Right renal pelvis (tissue), 4 donors: Measurements from ENCODE around the gene BAD. TPM values are rescaled to one million over a fixed set of nuclear protein-coding genes. Genes with fewer than 3 reads are reported as not detected.

Experiments used
- DNase-seq, 4 donors: peaks; one replicate each; pipeline ENCODE4 v3.0.0-alpha.2; 2013; ENCODE audit warnings: low read depth in 4 of 4, low spot score in 3 of 4, missing footprints in 1 of 4
- polyA plus RNA-seq, 4 donors: library from polyadenylated mRNA; unstranded; fragments of 120-200 nt; gene quantifications; one replicate each; pipeline ENCODE4 v1.2.1, GENCODE V29; 2013; ENCODE audit not compliant: insufficient read length in 4 of 4

The BAD gene
- polyA plus RNA-seq, 4 donors, result 44.2 to 69.5 (median 49.2) TPM

GRCh38 chr11:64232967-64233315 lies 51.5 kb downstream of the BAD start:
- DNase-seq, result no peak

DNA sequence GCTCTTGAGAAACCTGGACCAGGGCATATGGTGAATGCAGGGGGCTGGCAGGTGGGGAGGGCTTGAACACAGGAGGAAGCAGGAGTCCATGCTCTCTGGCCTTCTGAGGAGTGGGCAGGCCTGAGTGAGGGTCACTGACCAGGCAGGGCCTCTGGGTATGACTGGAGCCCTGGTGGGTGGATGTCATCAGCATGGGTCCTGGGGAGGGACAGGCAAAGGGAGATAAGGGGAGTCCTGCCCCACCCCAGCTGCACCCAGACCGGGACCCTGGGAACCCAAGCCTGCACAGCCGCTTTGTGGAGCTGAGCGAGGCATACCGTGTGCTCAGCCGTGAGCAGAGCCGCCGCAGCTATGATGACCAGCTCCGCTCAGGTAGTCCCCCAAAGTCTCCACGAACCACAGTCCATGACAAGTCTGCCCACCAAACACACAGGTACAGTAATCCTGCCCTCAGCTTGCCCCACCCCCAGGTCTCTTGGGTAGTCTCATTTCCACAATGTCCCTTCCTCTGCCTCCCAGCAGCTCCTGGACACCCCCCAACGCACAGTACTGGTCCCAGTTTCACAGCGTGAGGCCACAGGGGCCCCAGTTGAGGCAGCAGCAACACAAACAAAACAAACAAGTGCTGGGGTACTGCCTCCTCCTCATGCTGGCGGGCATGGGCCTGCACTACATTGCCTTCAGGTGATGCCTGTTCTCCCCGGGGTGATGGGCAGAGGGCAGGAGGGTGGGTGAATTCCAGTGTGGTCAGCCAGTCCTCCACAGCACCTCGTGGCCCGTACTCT lies 52.1 kb downstream of the BAD start:
- DNase-seq, result no peak

GRCh38 chr11:64231546-64231945 lies 52.9 kb downstream of the BAD start:
- DNase-seq, result no peak

DNA sequence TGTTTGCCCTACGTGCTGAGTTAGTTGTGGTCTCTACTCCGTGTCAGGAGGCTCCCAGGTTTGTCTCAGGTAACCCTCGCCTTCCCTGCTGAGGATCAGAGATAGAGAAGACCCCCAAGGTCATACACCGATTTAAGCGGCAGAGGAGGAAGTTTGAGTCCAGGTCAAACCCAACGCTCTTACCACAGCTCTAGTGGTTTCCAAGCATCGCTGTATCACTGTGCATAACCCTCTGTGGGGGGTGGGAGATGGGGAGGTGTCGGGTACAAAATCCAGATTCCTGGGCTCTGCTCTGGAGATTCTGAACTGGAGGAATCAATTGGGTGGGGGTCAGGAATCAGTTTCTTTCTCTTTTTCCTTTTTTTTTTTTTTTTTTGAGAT lies 53.5 kb downstream of the BAD start:
- DNase-seq, result no peak

DNA sequence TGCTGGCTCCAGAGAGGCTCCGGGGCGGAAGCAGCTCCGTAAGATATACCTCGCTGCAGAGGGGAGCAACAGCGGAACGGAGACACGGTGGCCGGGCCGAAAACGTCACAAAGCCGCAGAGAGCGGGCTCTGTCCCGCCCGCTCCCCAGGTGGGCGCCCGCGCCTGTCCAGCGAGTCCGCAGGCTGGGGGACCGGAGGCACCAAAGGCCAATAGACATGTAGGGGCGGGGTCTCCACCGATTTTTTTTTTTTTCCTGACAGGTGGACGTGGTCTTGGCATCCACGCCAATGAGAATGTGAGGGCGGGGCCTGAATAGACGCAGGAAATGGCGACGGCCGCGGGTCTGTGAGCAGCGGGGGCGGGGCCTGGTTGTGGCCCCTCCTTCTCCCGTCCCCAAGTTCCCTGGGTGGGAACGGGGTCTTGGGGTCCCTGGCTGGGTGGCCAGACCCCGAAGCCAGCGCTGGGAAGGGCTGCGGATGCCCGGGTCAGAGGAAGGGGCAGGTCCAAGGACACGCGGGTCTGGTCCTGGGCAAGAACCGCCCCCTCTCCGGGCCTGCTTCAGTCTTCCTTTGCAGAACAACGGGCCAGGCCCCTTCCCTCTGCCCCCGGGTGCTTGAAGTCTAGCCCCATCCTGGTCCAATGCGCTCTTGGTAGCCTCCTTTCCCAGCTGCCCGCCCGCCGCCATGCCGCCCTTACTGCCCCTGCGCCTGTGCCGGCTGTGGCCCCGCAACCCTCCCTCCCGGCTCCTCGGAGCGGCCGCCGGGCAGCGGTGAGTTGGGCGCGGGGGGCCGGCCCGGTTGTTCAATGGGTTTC lies 54.1 kb downstream of the BAD start, which contains the start of gene DNAJC4:
Gene DNAJC4 (plus strand): TSS at position 378 of the 814 bp plus-strand sequence. CDS start 307 bp downstream, at position 685.
- peak; percentile 88 to 95 (median 93) for DNase-seq

DNA sequence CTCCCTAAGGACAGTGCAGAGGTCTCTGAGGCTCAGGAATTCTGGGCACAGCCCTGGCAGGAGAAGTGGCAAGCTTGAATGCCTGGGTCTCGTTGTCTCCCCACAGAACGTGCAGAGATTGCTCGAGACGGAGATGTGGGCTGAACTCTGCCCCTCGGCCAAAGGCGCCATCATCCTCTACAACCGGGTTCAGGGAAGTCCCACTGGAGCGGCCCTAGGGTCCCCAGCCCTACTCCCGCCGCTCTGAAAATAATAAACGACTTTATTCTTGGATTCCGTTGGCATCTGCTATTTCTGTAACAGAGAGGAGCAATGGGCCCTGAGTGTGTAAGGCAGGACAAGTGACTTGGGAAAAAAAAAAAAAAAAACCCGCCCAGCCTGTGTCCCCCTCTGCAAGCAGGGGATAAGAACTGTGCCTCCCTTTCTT lies 54.7 kb downstream of the BAD start:
- no peak for DNase-seq

DNA sequence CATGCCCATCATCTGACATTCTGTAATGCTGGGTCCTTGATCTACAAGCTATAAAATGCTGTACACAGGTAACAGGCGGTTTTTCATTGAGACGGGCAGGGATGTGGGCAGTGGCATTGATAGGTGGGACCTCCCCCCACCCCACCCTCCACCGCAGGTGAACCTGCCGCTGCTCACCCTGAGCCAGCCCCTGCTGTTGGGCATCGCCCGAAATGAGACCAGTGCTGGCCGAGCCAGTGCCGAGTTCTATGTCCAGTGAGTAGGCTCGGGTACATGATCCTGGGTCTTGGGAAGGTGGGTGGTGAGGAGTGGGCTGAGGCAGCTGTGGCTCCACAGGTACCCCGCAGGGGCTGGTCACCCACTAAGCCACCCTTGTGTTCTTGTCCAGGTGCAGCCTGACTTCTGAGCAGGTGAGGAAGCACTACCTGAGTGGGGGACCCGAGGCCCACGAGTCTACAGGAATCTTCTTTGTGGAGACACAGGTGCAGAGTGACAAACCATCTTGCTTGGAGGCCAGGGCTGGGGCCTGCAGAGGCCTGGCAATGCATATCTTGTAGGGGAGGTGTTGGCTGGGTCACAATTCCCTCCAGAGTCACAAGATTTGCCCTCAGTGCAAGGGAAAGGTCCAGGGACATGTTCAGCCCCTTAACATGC lies 55.2 kb downstream of the BAD start:
- DNase-seq, result no peak

DNA sequence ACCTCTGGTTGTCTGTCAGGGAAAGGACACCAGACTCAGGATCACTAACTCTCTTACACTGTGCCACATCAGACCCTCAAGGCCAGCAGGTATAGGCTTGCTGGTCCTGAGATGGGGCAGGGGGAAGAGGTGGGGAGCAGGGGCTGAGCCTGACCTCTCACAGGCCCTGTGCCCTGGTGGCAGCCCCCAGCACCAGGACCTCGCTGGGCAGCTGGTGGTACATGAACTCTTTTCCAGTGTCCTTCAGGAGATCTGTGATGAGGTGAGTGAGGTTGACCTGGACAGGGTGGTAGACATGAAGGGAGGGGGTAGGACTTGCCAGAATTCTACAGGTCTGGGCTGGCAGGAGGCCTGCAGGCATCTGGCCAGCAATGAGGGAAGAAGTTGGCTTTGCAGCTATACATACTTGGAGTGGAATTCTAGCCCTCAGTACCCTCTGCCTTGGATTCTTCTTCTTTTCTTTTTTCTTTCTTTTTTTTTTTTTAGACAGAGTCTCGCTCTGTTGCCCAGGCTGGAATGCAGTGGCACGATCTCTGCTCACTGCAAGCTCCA lies 57.0 kb downstream of the BAD start:
- no peak for DNase-seq

DNA sequence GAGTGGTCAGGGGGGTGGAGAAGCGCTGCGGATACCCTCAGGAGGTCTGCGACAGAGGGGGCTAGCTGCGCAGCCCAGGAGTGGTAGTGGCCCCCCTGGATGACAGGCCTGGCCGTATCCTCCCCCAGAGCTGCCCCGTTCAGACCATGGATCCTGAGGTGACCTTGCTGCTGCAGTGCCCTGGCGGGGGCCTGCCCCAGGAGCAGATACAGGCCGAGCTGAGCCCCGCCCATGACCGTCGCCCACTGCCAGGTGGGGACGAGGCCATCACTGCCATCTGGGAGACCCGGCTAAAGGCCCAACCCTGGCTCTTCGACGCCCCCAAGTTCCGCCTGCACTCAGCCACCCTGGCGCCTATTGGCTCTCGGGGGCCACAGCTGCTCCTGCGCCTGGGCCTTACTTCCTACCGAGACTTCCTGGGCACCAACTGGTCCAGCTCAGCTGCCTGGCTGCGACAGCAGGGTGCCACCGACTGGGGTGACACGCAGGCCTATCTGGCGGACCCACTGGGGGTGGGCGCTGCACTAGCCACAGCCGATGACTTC lies 57.9 kb downstream of the BAD start:
- no peak for DNase-seq

GRCh38 chr11:64225608-64226506 lies 58.6 kb downstream of the BAD start, which contains the start of the genes NUDT22 and TRPT1:
Gene NUDT22, plus strand, starts transcription at chr11:64226274. Its CDS starts 379 bp downstream, at chr11:64226653.
Gene TRPT1, minus strand, starts transcription at chr11:64226186. Its CDS starts 326 bp downstream, at chr11:64225860.
- DNase-seq, result no peak

DNA sequence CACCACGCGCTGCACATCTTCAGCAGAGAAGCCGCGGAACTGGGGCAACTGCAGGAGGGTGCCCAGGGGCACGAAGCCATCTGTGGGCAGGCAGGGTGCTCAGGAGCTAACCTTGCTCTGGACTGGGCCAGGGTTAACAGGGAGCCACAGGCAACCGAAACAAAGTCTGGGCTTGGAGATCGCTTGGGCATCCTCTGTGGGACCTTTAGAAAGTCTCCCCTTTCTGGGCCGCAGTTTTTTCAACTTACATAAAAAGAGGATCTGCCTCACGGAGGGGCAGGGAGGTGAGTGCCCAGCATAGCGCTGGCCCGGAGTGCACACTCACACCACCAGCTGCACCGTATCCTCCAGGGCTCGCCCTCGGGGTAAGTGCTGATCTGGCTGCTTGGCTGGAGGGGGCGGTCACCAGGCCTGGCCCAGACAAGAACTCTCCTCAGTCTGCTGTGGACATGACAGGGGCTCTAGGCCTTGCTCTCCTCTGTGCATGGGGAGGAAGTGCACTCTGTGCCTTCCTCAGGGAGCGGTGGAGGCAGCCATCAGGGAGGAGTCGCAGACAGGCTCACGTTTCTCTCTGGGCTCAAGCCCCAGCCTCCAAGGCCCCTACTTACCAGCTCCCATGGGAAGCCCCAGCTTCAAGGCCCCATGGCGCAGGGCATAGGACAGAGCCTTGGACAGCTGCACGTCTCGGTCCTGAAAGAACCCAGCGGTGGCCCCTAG lies 59.4 kb downstream of the BAD start:
- no peak for DNase-seq

DNA sequence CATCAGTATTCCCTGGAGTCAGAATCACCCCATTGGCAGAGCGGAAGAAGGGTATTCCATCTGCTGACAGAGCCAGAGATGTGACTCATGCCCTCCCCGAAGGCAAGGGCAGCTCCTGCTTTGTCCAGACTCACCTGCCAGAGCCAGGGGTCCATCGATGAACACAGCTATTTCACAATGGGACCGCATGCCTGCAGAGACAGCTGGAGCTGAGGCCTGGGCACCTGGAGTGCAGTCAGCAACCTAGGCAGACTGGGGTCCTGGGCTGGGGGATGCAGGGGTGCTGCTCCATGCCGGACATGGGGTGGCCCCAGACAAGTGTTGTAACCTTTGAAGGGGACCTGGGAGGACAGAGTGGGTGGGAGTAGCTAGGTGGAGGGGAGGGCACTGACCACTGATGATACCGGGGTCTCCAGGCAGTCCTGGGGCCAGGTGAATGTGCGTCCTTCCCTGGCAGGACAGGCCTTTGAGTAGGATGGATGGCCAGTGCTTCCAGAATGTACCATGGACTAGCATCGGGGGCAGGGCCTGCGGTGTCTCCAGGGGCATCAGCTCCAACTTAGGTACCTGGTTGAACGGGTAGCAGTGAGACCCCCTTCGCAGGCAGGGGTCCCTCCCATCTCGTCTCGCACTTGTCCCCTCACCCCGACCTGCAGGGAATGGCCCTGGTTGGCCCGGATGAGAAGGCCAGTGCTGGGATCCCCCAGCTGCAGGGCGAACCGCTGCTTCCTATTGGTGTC lies 60.1 kb downstream of the BAD start:
- no peak for DNase-seq

DNA sequence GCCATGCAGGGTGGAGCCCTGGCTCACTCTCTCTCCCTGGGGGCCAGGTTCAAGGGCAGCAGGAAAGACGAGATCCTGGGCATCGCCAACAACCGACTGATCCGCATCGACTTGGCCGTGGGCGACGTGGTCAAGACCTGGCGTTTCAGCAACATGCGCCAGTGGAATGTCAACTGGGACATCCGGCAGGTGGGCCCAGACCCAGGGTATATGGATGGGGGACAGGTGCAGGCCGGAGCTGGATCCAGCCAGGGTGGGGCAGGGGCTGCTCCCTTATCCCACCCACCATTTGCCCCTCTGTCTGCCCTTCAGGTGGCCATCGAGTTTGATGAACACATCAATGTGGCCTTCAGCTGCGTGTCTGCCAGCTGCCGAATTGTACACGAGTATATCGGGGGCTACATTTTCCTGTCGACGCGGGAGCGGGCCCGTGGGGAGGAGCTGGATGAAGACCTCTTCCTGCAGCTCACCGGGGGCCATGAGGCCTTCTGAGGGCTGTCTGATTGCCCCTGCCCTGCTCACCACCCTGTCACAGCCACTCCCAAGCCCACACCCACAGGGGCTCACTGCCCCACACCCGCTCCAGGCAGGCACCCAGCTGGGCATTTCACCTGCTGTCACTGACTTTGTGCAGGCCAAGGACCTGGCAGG lies 61.3 kb downstream of the BAD start:
- DNase-seq, result no peak

DNA sequence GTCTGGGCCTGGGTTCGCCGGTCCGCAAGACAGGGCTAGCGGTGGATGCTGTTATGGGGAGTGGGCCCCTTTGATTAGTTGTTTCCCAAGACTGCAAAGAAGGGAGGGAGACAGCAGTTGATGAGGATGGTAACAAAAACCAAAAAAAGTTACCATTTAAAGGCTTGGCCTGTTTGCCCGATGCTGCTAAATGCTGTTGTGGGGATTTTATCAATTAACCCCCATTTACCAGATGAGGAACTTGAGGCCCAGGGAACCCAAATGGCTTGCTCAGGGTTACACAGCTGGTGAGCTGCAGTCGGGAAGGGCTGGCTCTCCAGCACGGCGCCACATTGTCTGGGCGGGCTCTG lies 61.8 kb downstream of the BAD start:
- DNase-seq, result no peak

DNA sequence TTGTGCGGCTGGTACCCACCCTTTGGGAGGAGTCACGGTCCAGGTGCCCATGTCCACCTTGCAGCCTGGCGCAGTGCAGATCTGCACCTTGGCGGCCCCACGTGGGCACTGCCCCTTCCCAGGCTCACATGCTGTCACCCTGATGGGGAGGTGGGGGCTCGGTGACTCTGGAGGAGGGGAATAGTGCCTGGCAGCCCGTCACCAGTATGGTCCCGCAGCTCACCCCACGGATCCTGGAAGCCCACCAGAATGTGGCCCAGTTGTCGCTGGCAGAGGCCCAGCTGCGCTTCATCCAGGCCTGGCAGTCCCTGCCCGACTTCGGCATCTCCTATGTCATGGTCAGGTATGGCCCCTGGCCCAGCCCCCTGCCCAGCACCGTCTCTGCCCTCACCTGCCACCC lies 63.7 kb downstream of the BAD start:
- no peak for DNase-seq

DNA sequence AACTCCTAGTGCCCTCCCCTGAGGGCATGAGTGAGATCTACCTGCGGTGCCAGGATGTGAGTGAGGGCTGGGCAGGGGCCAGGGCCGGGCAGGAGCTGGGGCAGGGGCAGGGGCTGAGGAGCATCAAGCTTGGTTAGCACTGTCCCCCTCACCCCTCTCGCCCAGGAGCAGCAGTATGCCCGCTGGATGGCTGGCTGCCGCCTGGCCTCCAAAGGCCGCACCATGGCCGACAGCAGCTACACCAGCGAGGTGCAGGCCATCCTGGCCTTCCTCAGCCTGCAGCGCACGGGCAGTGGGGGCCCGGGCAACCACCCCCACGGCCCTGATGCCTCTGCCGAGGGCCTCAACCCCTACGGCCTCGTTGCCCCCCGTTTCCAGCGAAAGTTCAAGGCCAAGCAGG lies 64.2 kb downstream of the BAD start:
- DNase-seq, result no peak
